ENCODE results near the gene DLG1.

The DLG1 gene

GRCh38 chr3:197320582-197320981 lies 22.2 kb upstream of the DLG1 start:
- in situ Hi-C loops (cut with HindIII; ENCODE audit: low sequenced_read_pairs) = loop anchor here (10.0 to 25.0 kb wide), 2 partner anchors 142 to 254 kb away; no protein-coding TSS in a partner anchor

GRCh38 chr3:197317250-197317963 lies 19.0 kb upstream of the DLG1 start:
- in situ Hi-C loops (cut with HindIII; ENCODE audit: low sequenced_read_pairs) = loop anchor here (25.0 kb wide), 1 partner anchor 145 kb away; no protein-coding TSS in a partner anchor

GRCh38 chr3:197312431-197312830 lies 14.0 kb upstream of the DLG1 start:
- in situ Hi-C loops (cut with HindIII; ENCODE audit: low sequenced_read_pairs) = loop anchor here (25.0 kb wide), 1 partner anchor 150 kb away; no protein-coding TSS in a partner anchor

- in situ Hi-C loops (cut with HindIII; ENCODE audit: low sequenced_read_pairs) = loop anchor here (25.0 kb wide), 1 partner anchor 151 kb away; no protein-coding TSS in a partner anchor
These were observed 13.2 kb upstream of the DLG1 start for GRCh38 chr3:197311591-197311990.

- in situ Hi-C loops (cut with HindIII; ENCODE audit: low sequenced_read_pairs) = loop anchor here (25.0 kb wide), 1 partner anchor 153 kb away; no protein-coding TSS in a partner anchor
These were observed 11.3 kb upstream of the DLG1 start for GRCh38 chr3:197309528-197310361.

GRCh38 chr3:197308591-197308990 lies 10.2 kb upstream of the DLG1 start:
- in situ Hi-C loops (cut with HindIII; ENCODE audit: low sequenced_read_pairs) = loop anchor here (25.0 kb wide), 1 partner anchor 154 kb away; no protein-coding TSS in a partner anchor

GRCh38 chr3:197306374-197307086 lies 8.1 kb upstream of the DLG1 start:
- in situ Hi-C loops (cut with HindIII; ENCODE audit: low sequenced_read_pairs) = loop anchor here (25.0 kb wide), 1 partner anchor 156 kb away; no protein-coding TSS in a partner anchor

GRCh38 chr3:197305854-197306253 lies 7.4 kb upstream of the DLG1 start:
- in situ Hi-C loops (cut with HindIII; ENCODE audit: low sequenced_read_pairs) = loop anchor here (25.0 kb wide), 1 partner anchor 156 kb away; no protein-coding TSS in a partner anchor

GRCh38 chr3:197303452-197303851 lies 5.0 kb upstream of the DLG1 start:
- in situ Hi-C loops (cut with HindIII; ENCODE audit: low sequenced_read_pairs) = loop anchor here (25.0 kb wide), 1 partner anchor 159 kb away; no protein-coding TSS in a partner anchor

- in situ Hi-C loops (cut with HindIII; ENCODE audit: low sequenced_read_pairs) = loop anchor here (25.0 kb wide), 1 partner anchor 159 kb away; no protein-coding TSS in a partner anchor
These were observed 4.4 kb upstream of the DLG1 start for GRCh38 chr3:197302696-197303341.

GRCh38 chr3:197302033-197302432 lies 3.6 kb upstream of the DLG1 start:
- in situ Hi-C loops (cut with HindIII; ENCODE audit: low sequenced_read_pairs) = loop anchor here (25.0 kb wide), 1 partner anchor 160 kb away; no protein-coding TSS in a partner anchor

- in situ Hi-C loops (cut with HindIII; ENCODE audit: low sequenced_read_pairs) = loop anchor here (25.0 kb wide), 1 partner anchor 162 kb away; no protein-coding TSS in a partner anchor
These were observed 1.9 kb upstream of the DLG1 start for GRCh38 chr3:197300361-197300760.

- in situ Hi-C loops (cut with HindIII; ENCODE audit: low sequenced_read_pairs) = no loop called here
These were observed 788 bp upstream of the DLG1 start for GRCh38 chr3:197298945-197299854.

- in situ Hi-C loops (cut with HindIII; ENCODE audit: low sequenced_read_pairs) = no loop called here
These were observed 704 bp downstream of the DLG1 start for GRCh38 chr3:197297476-197298340.

- in situ Hi-C loops (cut with HindIII; ENCODE audit: low sequenced_read_pairs) = no loop called here
These were observed 1.4 kb downstream of the DLG1 start for GRCh38 chr3:197297002-197297401.

GRCh38 chr3:197296545-197296944 lies 1.9 kb downstream of the DLG1 start:
- in situ Hi-C loops (cut with HindIII; ENCODE audit: low sequenced_read_pairs) = no loop called here

- in situ Hi-C loops (cut with HindIII; ENCODE audit: low sequenced_read_pairs) = no loop called here
These were observed 2.5 kb downstream of the DLG1 start for GRCh38 chr3:197295871-197296270.

- in situ Hi-C loops (cut with HindIII; ENCODE audit: low sequenced_read_pairs) = no loop called here
These were observed 4.7 kb downstream of the DLG1 start for GRCh38 chr3:197293605-197294237.
